Activated gamma-delta T cell treated with anti-CD3 and anti-CD28 coated beads, Interleukin-2, amount 50 U/mL, for 16 hours (primary cell): ENCODE results near the gene MTNR1A.

Experiments
- DNase-seq: peaks from one replicate; pipeline ENCODE4 v3.0.0-alpha.2; 2020; ENCODE audit warnings: low read depth

MTNR1A gene

GRCh38 chr4:186554914-186555827, at the start of gene MTNR1A:
Gene MTNR1A (minus strand): TSS chr4:186555567. CDS start chr4:186555365, 202 bp downstream.
- no peak for DNase-seq

- DNase-seq = no peak
Measured at GRCh38 chr4:186604124-186604807, 48.9 kb upstream of the MTNR1A start.

GRCh38 chr4:186602978-186603377, 47.6 kb upstream of the MTNR1A start:
- no peak for DNase-seq

- DNase-seq = no peak
Measured at GRCh38 chr4:186599483-186599882, 44.1 kb upstream of the MTNR1A start.

- no peak for DNase-seq
Measured at GRCh38 chr4:186598686-186599085, 43.3 kb upstream of the MTNR1A start.

- DNase-seq = no peak
Measured at GRCh38 chr4:186596850-186597390, 41.6 kb upstream of the MTNR1A start.

GRCh38 chr4:186596346-186596745, 41.0 kb upstream of the MTNR1A start:
- DNase-seq = no peak

- no peak for DNase-seq
Measured at GRCh38 chr4:186593587-186593973, 38.2 kb upstream of the MTNR1A start.

- DNase-seq = no peak
Measured at GRCh38 chr4:186592966-186593586, 37.7 kb upstream of the MTNR1A start.

GRCh38 chr4:186592445-186592844, 37.1 kb upstream of the MTNR1A start:
- no peak for DNase-seq

GRCh38 chr4:186591651-186592050, 36.3 kb upstream of the MTNR1A start:
- DNase-seq = no peak

- DNase-seq = no peak
Measured at GRCh38 chr4:186588503-186588902, 33.1 kb upstream of the MTNR1A start.

GRCh38 chr4:186587416-186588018, 32.1 kb upstream of the MTNR1A start:
- peak; percentile 24 for DNase-seq

- DNase-seq = no peak
Measured at GRCh38 chr4:186586205-186586604, 30.8 kb upstream of the MTNR1A start.

- no peak for DNase-seq
Measured at GRCh38 chr4:186584912-186585311, 29.5 kb upstream of the MTNR1A start.

GRCh38 chr4:186581421-186581820, 26.1 kb upstream of the MTNR1A start:
- no peak for DNase-seq

- no peak for DNase-seq
Measured at GRCh38 chr4:186580669-186581068, 25.3 kb upstream of the MTNR1A start.

GRCh38 chr4:186570193-186570996, 15.0 kb upstream of the MTNR1A start:
- DNase-seq = no peak

GRCh38 chr4:186569533-186570192, 14.3 kb upstream of the MTNR1A start:
- DNase-seq = no peak

- DNase-seq = no peak
Measured at GRCh38 chr4:186566068-186566467, 10.7 kb upstream of the MTNR1A start.

GRCh38 chr4:186563761-186564160, 8.4 kb upstream of the MTNR1A start:
- DNase-seq = no peak
